ENCODE measurements around the gene GCC2. TPM values are rescaled to one million over a fixed set of nuclear protein-coding genes. Genes with fewer than 3 reads are reported as not detected.

The GCC2 gene
- total and polyA plus RNA-seq, 2 of the 13 experiments (the other 11 are each of a cell fraction or from before 2014, with no cell fraction given) = 17.6 to 22.5 TPM

DNA sequence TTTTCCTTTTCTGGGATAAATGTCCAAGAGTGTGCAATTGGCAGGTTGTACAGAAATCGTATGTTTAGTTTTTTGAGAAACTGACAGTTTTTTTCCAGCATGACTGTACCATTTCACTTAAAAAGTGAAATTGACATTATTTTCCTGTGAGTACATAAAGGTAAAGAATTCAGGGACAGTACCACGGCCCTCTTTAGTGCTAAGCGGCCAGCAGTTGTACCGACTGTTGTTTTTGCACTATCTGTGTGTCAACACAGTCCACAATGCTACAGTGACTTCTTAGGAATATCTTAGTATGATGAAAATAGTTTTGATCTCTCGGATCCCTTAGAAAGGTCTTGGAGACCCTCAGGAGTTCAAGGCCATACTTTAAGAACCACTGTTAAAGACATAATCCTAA, 87.9 kb downstream of the GCC2 start:
- in situ Hi-C loops (cut with HindIII; ENCODE audit: extremely low pct_ligation_motif_present, low pct_unique_long_range_greater_than_20kb) (no loop called here), intact Hi-C loops (cut with micrococcal nuclease; ENCODE audit: unreplicated experiment) (no loop called here)
- Histone ChIP-seq H2AFZ (ENCODE audit: low read length) (no peak overlapping the region), H3K36me3 (replicated peaks in 1 of 2; ENCODE audit: control insufficient read depth in 1 of 2, insufficient read depth in 2 of 2, low read length in 2 of 2) (no peaks in the 10 kb centered on the region), H3K9me3 (ENCODE audit: low read length) (no peaks in the 10 kb centered on the region), H3K4me2 (ENCODE audit: low read depth, low read length) (peak overlapping the region; percentile 87), H3K4me1 (ENCODE audit: insufficient read depth, low read length) (peaks cover 75% of the 10 kb centered on the region), H3K4me3 (replicated peaks in 1 of 3; ENCODE audit: insufficient read depth in 1 of 3, low read depth in 2 of 3, low read length in 3 of 3) (peak overlapping the region; percentile 65 to 87 (median 77); a peak in 5 of 6 replicates), H3K79me2 (ENCODE audit: insufficient read depth, low read length) (peaks cover 71% of the 10 kb centered on the region), H3K27ac (ENCODE audit: extremely low read length, insufficient read depth, low read length) (peak overlapping the region; percentile 60), H4K20me1 (ENCODE audit: insufficient read depth, low read length) (peaks cover 41% of the 10 kb centered on the region), H3K27me3 (ENCODE audit: control insufficient read depth in 1 of 2, insufficient read depth in 2 of 2, low read length in 2 of 2) (no peaks in the 10 kb centered on the region; a peak in 1 of 5 replicates), H3K9ac (ENCODE audit: insufficient read depth, low read depth, low read length) (peak overlapping the region; percentile 92)
- 37% methylated on average over 5 of the region's 5 CpGs for WGBS (ENCODE audit: low lambda C conversion rate)
- ChIA-PET POLR2A (interaction anchor here (1.3 to 2.1 kb wide), 2 partner anchors 89 to 100 kb away, joined by 5 to 7 read pairs; partner anchors contain the start of gene GCC2), CTCF (ENCODE audit: low intra/inter-chr PET ratio, low total read pairs) (no interaction called here)
- DNase-seq (ENCODE audit: low spot score) = no peak
- TF ChIP-seq ZMAT3 (CRISPR knock-in tag; conservative IDR thresholded peaks at IDR 0.05) = no peak
- TF ChIP-seq KMT2B (CRISPR knock-in tag; IDR thresholded peaks at IDR 0.05) = 0 out of 2 replicates have a peak, but pooled peaks have one; percentile 35
- TF ChIP-seq, protein P1, sequence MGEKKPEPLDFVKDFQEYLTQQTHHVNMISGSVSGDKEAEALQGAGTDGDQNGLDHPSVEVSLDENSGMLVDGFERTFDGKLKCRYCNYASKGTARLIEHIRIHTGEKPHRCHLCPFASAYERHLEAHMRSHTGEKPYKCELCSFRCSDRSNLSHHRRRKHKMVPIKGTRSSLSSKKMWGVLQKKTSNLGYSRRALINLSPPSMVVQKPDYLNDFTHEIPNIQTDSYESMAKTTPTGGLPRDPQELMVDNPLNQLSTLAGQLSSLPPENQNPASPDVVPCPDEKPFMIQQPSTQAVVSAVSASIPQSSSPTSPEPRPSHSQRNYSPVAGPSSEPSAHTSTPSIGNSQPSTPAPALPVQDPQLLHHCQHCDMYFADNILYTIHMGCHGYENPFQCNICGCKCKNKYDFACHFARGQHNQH (CRISPR knock-in tag; IDR thresholded peaks at IDR 0.05) = peak; percentile 24; the same call in 1 of the 2 replicates
- TF ChIP-seq BCL6 (CRISPR knock-in tag; IDR thresholded peaks at IDR 0.05) = 0 out of 2 replicates have a peak, but pooled peaks have one; percentile 6
- 0 out of 2 replicates have a peak, but pooled peaks have one; percentile 14 for TF ChIP-seq MEF2D (CRISPR knock-in tag; IDR thresholded peaks at IDR 0.05)
- TF ChIP-seq KAT7 (CRISPR knock-in tag; IDR thresholded peaks at IDR 0.05; ENCODE audit: borderline replicate concordance) = no peak
- TF ChIP-seq JUN (CRISPR knock-in tag; IDR thresholded peaks at IDR 0.05) = 0 out of 2 replicates have a peak, but pooled peaks have one; percentile 5
- no peak for TF ChIP-seq MAFF (IDR thresholded peaks at IDR 0.05; ENCODE audit: low read depth, low read length)
- no peak for ATAC-seq
- no TSS peak for BruUV-seq (replicated peaks)
- FAIRE-seq = no peak
